ENCODE results near the gene SOX18. TPM values are rescaled to one million over a fixed set of nuclear protein-coding genes. Genes with fewer than 3 reads are reported as not detected.

SOX18 gene
- total RNA-seq, 4 donors from 2014 or later: 5.6 to 19.0 (median 12.8) TPM

DNA sequence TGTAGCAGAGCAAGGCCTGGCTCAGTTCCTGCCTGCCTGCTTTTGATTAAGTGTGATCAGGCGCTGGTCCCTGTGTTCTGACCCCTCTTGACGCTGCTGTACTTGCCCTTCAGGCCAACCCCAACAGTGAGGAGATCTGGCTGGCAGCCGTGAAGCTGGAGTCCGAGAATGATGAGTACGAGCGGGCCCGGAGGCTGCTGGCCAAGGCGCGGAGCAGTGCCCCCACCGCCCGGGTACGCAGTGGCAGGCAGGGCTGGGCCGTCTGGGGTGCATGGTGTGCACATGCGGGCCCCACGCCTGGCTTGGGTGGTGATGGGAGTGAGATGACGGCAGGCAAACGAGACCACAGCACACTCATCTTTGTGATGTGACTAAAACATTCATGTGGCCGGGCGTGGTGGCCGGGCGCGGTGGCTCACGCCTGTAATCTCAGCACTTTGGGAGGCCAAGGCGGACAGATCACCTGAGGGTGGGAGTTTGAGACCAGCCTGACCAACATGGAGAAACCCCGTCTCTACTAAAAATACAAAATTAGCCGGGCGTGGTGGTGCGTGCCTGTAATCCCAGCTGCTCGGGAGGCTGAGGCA is 23.5 kb downstream of the SOX18 start:
- Histone ChIP-seq H3K4me3 (no peak overlapping the region), H3K27me3 (no peaks in the 10 kb centered on the region), H3K4me1 (no peaks in the 10 kb centered on the region), H3K36me3 (peaks cover 99 to 100% (median 100%) of the 10 kb centered on the region in 4 donors), H3K9me3 (no peaks in the 10 kb centered on the region), H3K27ac (replicated peaks in 1 of 4) (no peak overlapping the region)
- 88% methylated on average over 16 of the region's 29 CpGs for WGBS
- intact Hi-C loops (cut with DNase I): no loop called here
- TF ChIP-seq POLR2A (IDR thresholded peaks at IDR 0.05; ENCODE audit: low read depth) (no peak), POLR2AphosphoS5 (IDR thresholded peaks at IDR 0.05) (no peak), EP300 (IDR thresholded peaks at IDR 0.05) (no peak)
- TF ChIP-seq, protein P1, sequence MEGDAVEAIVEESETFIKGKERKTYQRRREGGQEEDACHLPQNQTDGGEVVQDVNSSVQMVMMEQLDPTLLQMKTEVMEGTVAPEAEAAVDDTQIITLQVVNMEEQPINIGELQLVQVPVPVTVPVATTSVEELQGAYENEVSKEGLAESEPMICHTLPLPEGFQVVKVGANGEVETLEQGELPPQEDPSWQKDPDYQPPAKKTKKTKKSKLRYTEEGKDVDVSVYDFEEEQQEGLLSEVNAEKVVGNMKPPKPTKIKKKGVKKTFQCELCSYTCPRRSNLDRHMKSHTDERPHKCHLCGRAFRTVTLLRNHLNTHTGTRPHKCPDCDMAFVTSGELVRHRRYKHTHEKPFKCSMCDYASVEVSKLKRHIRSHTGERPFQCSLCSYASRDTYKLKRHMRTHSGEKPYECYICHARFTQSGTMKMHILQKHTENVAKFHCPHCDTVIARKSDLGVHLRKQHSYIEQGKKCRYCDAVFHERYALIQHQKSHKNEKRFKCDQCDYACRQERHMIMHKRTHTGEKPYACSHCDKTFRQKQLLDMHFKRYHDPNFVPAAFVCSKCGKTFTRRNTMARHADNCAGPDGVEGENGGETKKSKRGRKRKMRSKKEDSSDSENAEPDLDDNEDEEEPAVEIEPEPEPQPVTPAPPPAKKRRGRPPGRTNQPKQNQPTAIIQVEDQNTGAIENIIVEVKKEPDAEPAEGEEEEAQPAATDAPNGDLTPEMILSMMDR (IDR thresholded peaks at IDR 0.05): no peak
- DNase-seq (ENCODE audit: extremely low spot score): no peak

DNA sequence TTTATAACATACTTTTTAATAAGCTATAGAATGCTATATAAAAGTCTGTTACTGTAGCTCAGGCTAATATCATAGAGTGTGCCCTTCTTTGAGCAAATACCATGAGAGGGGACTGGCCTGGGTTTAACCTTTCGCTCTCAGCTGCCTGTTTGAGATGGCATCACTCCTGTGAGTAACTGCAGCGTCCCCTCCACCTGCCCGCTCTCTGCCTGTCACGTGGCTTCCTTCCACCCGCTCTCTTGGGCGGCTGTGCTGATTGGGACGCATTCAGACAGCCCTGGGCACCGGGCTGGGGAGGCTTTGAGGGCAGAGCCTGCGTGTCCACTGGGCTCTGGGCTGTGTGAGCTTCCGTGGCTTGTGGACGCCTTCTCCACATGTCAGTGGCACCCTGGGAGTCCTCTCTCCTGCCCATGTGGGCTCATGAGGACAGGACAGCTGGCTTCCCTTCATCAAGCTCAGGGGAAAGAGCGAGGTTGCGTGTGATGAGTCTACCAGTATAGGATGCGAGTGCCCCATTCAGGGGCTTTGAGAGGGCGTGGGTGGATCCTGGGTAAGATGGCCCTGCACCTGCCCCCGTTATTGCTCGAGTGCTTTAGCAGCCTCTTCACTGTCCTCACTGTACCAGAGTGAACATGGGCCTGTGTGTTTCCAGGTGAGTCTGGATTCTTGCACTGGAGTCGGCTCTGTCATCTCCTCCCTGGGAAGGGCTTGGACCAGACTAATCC is 24.2 kb downstream of the SOX18 start:
- no peak for TF ChIP-seq POLR2A (IDR thresholded peaks at IDR 0.05; ENCODE audit: low read depth)
- TF ChIP-seq POLR2AphosphoS5 (IDR thresholded peaks at IDR 0.05): no peak
- TF ChIP-seq, protein P1 (IDR thresholded peaks at IDR 0.05): no peak
- TF ChIP-seq EP300 (IDR thresholded peaks at IDR 0.05): no peak
- no peak overlapping the region for H3K27ac ChIP-seq (replicated peaks in 1 of 4)
- 91% methylated on average over 17 of the region's 18 CpGs for WGBS
- intact Hi-C loops (cut with DNase I): no loop called here
- no peaks in the 10 kb centered on the region for H3K4me1 ChIP-seq
- H3K9me3 ChIP-seq: no peaks in the 10 kb centered on the region
- H3K27me3 ChIP-seq: no peaks in the 10 kb centered on the region
- DNase-seq (ENCODE audit: extremely low spot score): no peak
- no peak overlapping the region for H3K4me3 ChIP-seq
- H3K36me3 ChIP-seq: peaks cover 98 to 100% (median 99%) of the 10 kb centered on the region in 4 donors

DNA sequence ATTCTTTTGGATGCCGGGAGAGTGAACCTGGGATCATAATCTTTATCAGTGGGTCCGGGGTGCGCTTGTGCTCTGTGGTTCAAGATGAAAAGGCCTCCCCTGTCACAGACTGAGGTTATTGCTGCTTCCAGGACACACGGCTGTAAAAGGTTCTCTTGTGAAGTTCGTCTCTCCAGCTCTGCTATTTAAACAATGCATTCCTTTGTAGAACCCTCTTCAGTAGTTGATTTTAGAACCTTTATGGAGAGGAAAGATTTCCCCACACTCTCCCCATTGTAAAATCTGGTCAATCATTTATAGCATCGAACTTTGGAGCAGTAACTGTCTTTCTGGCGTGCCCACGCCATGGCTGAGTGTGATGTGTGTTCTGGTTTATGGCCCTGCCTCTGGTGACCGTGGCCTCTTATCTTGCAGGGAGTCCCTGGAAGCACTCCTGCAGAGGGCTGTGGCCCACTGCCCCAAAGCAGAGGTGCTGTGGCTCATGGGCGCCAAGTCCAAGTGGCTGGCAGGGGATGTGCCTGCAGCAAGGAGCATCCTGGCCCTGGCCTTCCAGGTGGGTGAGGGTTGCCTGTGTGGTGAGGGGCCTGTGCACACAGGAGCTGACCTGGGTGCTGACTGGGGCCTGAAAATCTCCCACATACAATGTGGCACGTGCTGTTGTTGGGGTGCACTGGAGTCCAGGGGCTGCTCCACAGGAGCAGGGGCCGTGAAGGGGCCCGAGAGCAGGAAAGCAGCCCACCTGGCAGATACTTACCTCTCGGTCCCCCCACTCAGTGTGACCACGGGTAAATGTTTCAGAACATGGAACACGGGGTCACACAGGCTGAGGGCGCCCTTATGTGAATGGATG is 25.1 kb downstream of the SOX18 start:
- DNase-seq (ENCODE audit: extremely low spot score): no peak
- H3K4me1 ChIP-seq: no peaks in the 10 kb centered on the region
- no peaks in the 10 kb centered on the region for H3K9me3 ChIP-seq
- intact Hi-C loops (cut with DNase I): no loop called here
- no peaks in the 10 kb centered on the region for H3K27me3 ChIP-seq
- peaks cover 98 to 100% (median 99%) of the 10 kb centered on the region in 4 donors for H3K36me3 ChIP-seq
- no peak overlapping the region for H3K27ac ChIP-seq (replicated peaks in 1 of 4)
- H3K4me3 ChIP-seq: no peak overlapping the region
- WGBS: 84% methylated on average over 15 of the region's 17 CpGs
- TF ChIP-seq, protein P1 (IDR thresholded peaks at IDR 0.05): no peak
- TF ChIP-seq EP300 (IDR thresholded peaks at IDR 0.05): no peak
- no peak for TF ChIP-seq POLR2A (IDR thresholded peaks at IDR 0.05; ENCODE audit: low read depth)
- TF ChIP-seq POLR2AphosphoS5 (IDR thresholded peaks at IDR 0.05): no peak

DNA sequence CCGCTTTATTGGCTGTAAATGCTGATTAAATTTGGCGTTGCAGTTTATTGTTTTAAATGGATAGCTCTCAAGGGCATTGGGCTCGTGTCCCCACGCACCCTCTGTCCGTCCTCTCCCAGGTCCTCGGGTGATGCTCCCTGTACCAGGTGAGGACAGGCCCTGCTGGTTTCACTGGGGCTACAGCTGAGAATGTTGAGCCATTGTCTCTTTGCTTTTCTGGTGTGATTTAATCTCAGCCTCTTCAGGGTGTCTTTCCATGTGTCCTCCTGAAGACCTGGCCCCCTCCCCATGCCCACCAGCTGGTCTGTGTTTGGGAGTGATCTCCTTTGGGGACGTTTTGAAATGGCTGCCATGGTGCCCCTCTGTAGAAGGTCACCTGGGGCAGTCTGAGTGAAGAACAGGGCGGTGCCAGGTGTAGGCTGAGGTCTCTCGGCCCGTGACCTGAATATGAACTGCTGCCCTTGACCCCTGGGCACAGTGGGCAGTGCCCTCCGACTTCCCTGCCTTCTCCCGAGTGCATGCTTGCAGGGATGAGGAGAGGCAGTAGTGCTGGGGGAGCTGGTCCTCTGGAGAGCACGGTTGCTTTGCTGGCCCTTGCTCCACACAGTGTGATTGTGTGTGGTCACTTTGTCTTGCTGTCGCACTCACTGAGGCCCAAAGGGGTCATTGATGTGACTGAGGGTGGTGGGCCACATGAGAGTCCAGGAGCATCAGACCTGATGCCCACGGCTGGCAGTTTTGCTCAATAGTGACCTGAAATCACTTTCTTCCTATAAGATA is 25.9 kb downstream of the SOX18 start:
- Histone ChIP-seq H3K4me1 (no peaks in the 10 kb centered on the region), H3K9me3 (no peaks in the 10 kb centered on the region), H3K4me3 (no peak overlapping the region), H3K27me3 (no peaks in the 10 kb centered on the region), H3K27ac (replicated peaks in 1 of 4) (no peak overlapping the region), H3K36me3 (peaks cover 98 to 100% (median 99%) of the 10 kb centered on the region in 4 donors)
- intact Hi-C loops (cut with DNase I): no loop called here
- no peak for TF ChIP-seq POLR2A (IDR thresholded peaks at IDR 0.05; ENCODE audit: low read depth)
- TF ChIP-seq, protein P1 (IDR thresholded peaks at IDR 0.05): no peak
- no peak for TF ChIP-seq POLR2AphosphoS5 (IDR thresholded peaks at IDR 0.05)
- TF ChIP-seq EP300 (IDR thresholded peaks at IDR 0.05): no peak
- no peak for DNase-seq (ENCODE audit: extremely low spot score)
- WGBS: 84% methylated on average over 15 of the region's 15 CpGs
